Mesothelial cell of epicardium (in vitro differentiated cells): Measurements from ENCODE around the gene RAD51B. TPM values are rescaled to one million over a fixed set of nuclear protein-coding genes. Genes with fewer than 3 reads are reported as not detected.

Source experiments
- DNase-seq, 2 experiments: peaks; one replicate each; pipeline ENCODE4 v3.0.0; 2021; ENCODE audit warnings: low spot score in 2 of 2; ENCODE audit not compliant: unreplicated experiment in 2 of 2
- H3K27ac Mint-ChIP-seq: 2 replicates; pipeline ENCODE4 v1.8.0; 2021; ENCODE audit warnings: mixed read lengths
- H3K27me3 Mint-ChIP-seq: 2 replicates; pipeline ENCODE4 v1.8.0; 2021; ENCODE audit warnings: low read depth, mixed read lengths
- H3K36me3 Mint-ChIP-seq: 2 replicates; pipeline ENCODE4 v1.8.0; 2021; ENCODE audit warnings: mixed read lengths
- H3K4me1 Mint-ChIP-seq: 2 replicates; pipeline ENCODE4 v1.8.0; 2021; ENCODE audit warnings: mixed read lengths
- H3K4me3 Mint-ChIP-seq: 2 replicates; pipeline ENCODE4 v1.8.0; 2021; ENCODE audit warnings: mild to moderate bottlenecking, moderate library complexity, mixed read lengths
- H3K9me3 Mint-ChIP-seq: 2 replicates; pipeline ENCODE4 v1.8.0; 2021; ENCODE audit warnings: mixed read lengths
- CTCF ChIP-seq: fragments of 200-600 bp; sonication (generic); IDR thresholded peaks from one replicate; pipeline ENCODE4 v1.5.0; 2021; ENCODE audit warnings: antibody characterized with exemption; ENCODE audit not compliant: unreplicated experiment
- total RNA-seq: library from RNA; stranded (reverse); gene quantifications from 3 replicates; pipeline ENCODE4 v1.2.1, GENCODE V29; 2021

The RAD51B gene
- total RNA-seq, 1 donor from 2014 or later, result 34.7 TPM

GRCh38 chr14:68273413-68273812 lies 453.8 kb downstream of the RAD51B start:
- Mint-ChIP-seq H3K27me3 (no peaks in the 10 kb centered on the region), H3K4me1 (peaks cover 64% of the 10 kb centered on the region), H3K36me3 (no peaks in the 10 kb centered on the region), H3K4me3 (no peak overlapping the region), H3K27ac (no peak overlapping the region), H3K9me3 (no peaks in the 10 kb centered on the region)
- TF ChIP-seq CTCF, result no peak
- DNase-seq, result no peak

GRCh38 chr14:68274725-68275124 lies 455.1 kb downstream of the RAD51B start:
- DNase-seq, result no peak
- Mint-ChIP-seq H3K27me3 (no peaks in the 10 kb centered on the region), H3K4me1 (peaks cover 61% of the 10 kb centered on the region)

GRCh38 chr14:68278576-68279436 lies 459.2 kb downstream of the RAD51B start:
- TF ChIP-seq CTCF, result no peak
- H3K4me3 Mint-ChIP-seq, result no peak overlapping the region
- H3K9me3 Mint-ChIP-seq, result no peaks in the 10 kb centered on the region
- peaks cover 55% of the 10 kb centered on the region for H3K4me1 Mint-ChIP-seq
- no peak for DNase-seq
- H3K27me3 Mint-ChIP-seq, result no peaks in the 10 kb centered on the region
- no peaks in the 10 kb centered on the region for H3K36me3 Mint-ChIP-seq
- H3K27ac Mint-ChIP-seq, result peak overlapping the region; percentile 91

More at GRCh38 chr14:68274725-68275124, 455.1 kb downstream of the RAD51B start:
- peak overlapping the region; percentile 63 for H3K27ac Mint-ChIP-seq
- no peaks in the 10 kb centered on the region for H3K36me3 Mint-ChIP-seq
- H3K9me3 Mint-ChIP-seq, result no peaks in the 10 kb centered on the region
- TF ChIP-seq CTCF, result no peak
- H3K4me3 Mint-ChIP-seq, result no peak overlapping the region

GRCh38 chr14:68279437-68279720 lies 459.8 kb downstream of the RAD51B start:
- Mint-ChIP-seq H3K4me1 (peaks cover 56% of the 10 kb centered on the region), H3K27me3 (no peaks in the 10 kb centered on the region), H3K27ac (peak overlapping the region; percentile 91), H3K36me3 (no peaks in the 10 kb centered on the region), H3K4me3 (no peak overlapping the region), H3K9me3 (no peaks in the 10 kb centered on the region)
- no peak for DNase-seq
- no peak for TF ChIP-seq CTCF

GRCh38 chr14:68279777-68280233 lies 460.2 kb downstream of the RAD51B start:
- Mint-ChIP-seq H3K4me3 (no peak overlapping the region), H3K27ac (peak overlapping the region; percentile 87), H3K27me3 (no peaks in the 10 kb centered on the region), H3K9me3 (no peaks in the 10 kb centered on the region), H3K36me3 (no peaks in the 10 kb centered on the region), H3K4me1 (peaks cover 56% of the 10 kb centered on the region)
- DNase-seq, result no peak
- no peak for TF ChIP-seq CTCF

GRCh38 chr14:68281497-68281896 lies 461.9 kb downstream of the RAD51B start:
- Mint-ChIP-seq H3K36me3 (no peaks in the 10 kb centered on the region), H3K4me3 (no peak overlapping the region), H3K4me1 (peaks cover 56% of the 10 kb centered on the region), H3K9me3 (no peaks in the 10 kb centered on the region), H3K27ac (no peak overlapping the region), H3K27me3 (no peaks in the 10 kb centered on the region)
- no peak for DNase-seq
- no peak for TF ChIP-seq CTCF
